Skeletal muscle satellite cell (primary cell): Measurements from ENCODE around the gene C1orf159.

Source experiments
- H3K27me3 ChIP-seq: 2 replicates; pipeline ENCODE4 v1.7.0; 2013; ENCODE audit warnings: low read length; ENCODE audit not compliant: control insufficient read depth, insufficient read depth
- H3K36me3 ChIP-seq: 2 replicates; pipeline ENCODE4 v1.7.0; 2013; ENCODE audit warnings: mild to moderate bottlenecking, control low read depth, low read length; ENCODE audit not compliant: insufficient read depth
- H3K4me1 ChIP-seq: 2 replicates; pipeline ENCODE4 v1.7.0; 2013; ENCODE audit warnings: low read length; ENCODE audit not compliant: control insufficient read depth, insufficient read depth
- H3K4me2 ChIP-seq: 2 replicates; pipeline ENCODE4 v1.7.0; 2013; ENCODE audit warnings: mild to moderate bottlenecking, low read length
- H3K4me3 ChIP-seq: 2 replicates; pipeline ENCODE4 v1.7.0; 2013; ENCODE audit warnings: low read length
- H3K9ac ChIP-seq: 2 replicates; pipeline ENCODE4 v1.7.0; 2013; ENCODE audit warnings: mild to moderate bottlenecking, low read depth, low read length, moderate library complexity
- H3K9me3 ChIP-seq: replicated peaks from 2 replicates; pipeline ENCODE4 v1.7.0; 2013; ENCODE audit warnings: mild to moderate bottlenecking, control low read depth, low read length

Gene C1orf159

GRCh38 chr1:1092149-1092855 lies 23.6 kb downstream of the C1orf159 start:
- no peak overlapping the region for H3K9ac ChIP-seq

GRCh38 chr1:1091344-1092148 lies 24.3 kb downstream of the C1orf159 start:
- Histone ChIP-seq H3K4me2 (no peak overlapping the region), H3K36me3 (no peaks in the 10 kb centered on the region), H3K9ac (no peak overlapping the region), H3K4me1 (no peaks in the 10 kb centered on the region), H3K27me3 (no peaks in the 10 kb centered on the region), H3K9me3 (no peaks in the 10 kb centered on the region), H3K4me3 (no peak overlapping the region)

More at GRCh38 chr1:1092149-1092855, 23.6 kb downstream of the C1orf159 start:
- Histone ChIP-seq H3K4me2 (no peak overlapping the region), H3K27me3 (no peaks in the 10 kb centered on the region), H3K4me3 (no peak overlapping the region), H3K9me3 (no peaks in the 10 kb centered on the region), H3K4me1 (no peaks in the 10 kb centered on the region), H3K36me3 (no peaks in the 10 kb centered on the region)

GRCh38 chr1:1090424-1091343 lies 25.2 kb downstream of the C1orf159 start:
- H3K36me3 ChIP-seq, result no peaks in the 10 kb centered on the region

GRCh38 chr1:1089731-1090423 lies 26.0 kb downstream of the C1orf159 start:
- Histone ChIP-seq H3K9ac (no peak overlapping the region), H3K27me3 (no peaks in the 10 kb centered on the region), H3K36me3 (no peaks in the 10 kb centered on the region), H3K4me3 (no peak overlapping the region), H3K4me1 (no peaks in the 10 kb centered on the region), H3K9me3 (no peaks in the 10 kb centered on the region), H3K4me2 (no peak overlapping the region)

More at GRCh38 chr1:1090424-1091343, 25.2 kb downstream of the C1orf159 start:
- Histone ChIP-seq H3K4me1 (no peaks in the 10 kb centered on the region), H3K4me3 (no peak overlapping the region), H3K27me3 (no peaks in the 10 kb centered on the region), H3K9ac (no peak overlapping the region), H3K9me3 (no peaks in the 10 kb centered on the region), H3K4me2 (no peak overlapping the region)

DNA sequence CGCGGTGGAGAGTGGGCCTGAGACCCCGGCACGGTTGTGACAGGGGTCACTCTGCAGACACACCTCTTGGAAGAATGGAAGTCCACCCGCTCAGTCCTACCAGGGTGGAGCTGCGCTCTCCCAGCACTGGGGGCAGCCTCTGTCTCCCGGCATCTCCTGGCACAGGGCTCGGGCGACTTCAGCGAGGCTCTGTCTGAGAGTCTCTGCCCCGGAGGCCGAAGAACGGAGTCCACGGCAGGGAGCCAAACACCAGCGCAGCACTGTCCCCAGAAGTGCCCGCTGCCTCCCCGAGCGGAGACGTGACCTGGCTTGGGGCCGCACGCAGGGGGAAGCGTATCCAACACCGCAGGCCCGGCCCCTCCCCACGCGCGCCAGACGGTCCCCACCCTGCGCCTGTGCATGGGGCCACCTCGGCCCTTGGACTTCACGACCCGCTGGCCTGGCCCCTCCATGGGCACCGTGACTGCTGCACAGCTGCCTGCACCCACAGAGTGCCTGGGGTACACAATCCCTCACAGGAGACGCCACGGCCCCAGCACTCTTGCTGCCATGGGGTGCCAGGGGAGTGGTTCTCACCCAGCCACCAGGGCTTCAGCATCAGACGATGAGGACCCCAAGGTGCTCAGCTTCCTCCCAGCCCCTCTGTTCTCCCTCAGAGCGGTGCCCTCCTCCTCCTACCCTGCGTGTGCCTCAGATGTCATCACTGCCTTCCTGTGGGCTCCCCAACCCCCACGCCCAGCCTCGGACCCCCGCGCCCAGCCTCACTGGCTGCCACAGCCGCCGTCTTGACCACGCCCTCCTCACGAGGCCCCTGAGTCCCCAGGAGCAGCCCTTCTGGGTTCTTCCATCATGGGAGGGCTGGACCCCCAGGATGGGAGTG lies 26.8 kb downstream of the C1orf159 start:
- H3K4me2 ChIP-seq, result no peak overlapping the region
- H3K4me3 ChIP-seq, result no peak overlapping the region
- H3K4me1 ChIP-seq, result no peaks in the 10 kb centered on the region
- H3K27me3 ChIP-seq, result no peaks in the 10 kb centered on the region
- H3K9ac ChIP-seq, result no peak overlapping the region
- no peaks in the 10 kb centered on the region for H3K36me3 ChIP-seq
- no peaks in the 10 kb centered on the region for H3K9me3 ChIP-seq

- Histone ChIP-seq H3K4me3 (no peak overlapping the region), H3K9ac (no peak overlapping the region), H3K4me2 (no peak overlapping the region), H3K9me3 (no peaks in the 10 kb centered on the region), H3K27me3 (no peaks in the 10 kb centered on the region), H3K4me1 (no peaks in the 10 kb centered on the region), H3K36me3 (no peaks in the 10 kb centered on the region)
Measured at GRCh38 chr1:1088029-1088800, 27.7 kb downstream of the C1orf159 start.

- Histone ChIP-seq H3K36me3 (no peaks in the 10 kb centered on the region), H3K9ac (no peak overlapping the region)
Measured at GRCh38 chr1:1087351-1088028, 28.4 kb downstream of the C1orf159 start.

GRCh38 chr1:1086911-1087341 lies 29.0 kb downstream of the C1orf159 start:
- Histone ChIP-seq H3K4me3 (no peak overlapping the region), H3K4me2 (no peak overlapping the region), H3K36me3 (no peaks in the 10 kb centered on the region), H3K9ac (no peak overlapping the region), H3K4me1 (no peaks in the 10 kb centered on the region), H3K9me3 (no peaks in the 10 kb centered on the region), H3K27me3 (no peaks in the 10 kb centered on the region)

More at GRCh38 chr1:1087351-1088028, 28.4 kb downstream of the C1orf159 start:
- H3K4me2 ChIP-seq, result no peak overlapping the region
- H3K4me3 ChIP-seq, result no peak overlapping the region
- H3K27me3 ChIP-seq, result no peaks in the 10 kb centered on the region
- no peaks in the 10 kb centered on the region for H3K9me3 ChIP-seq
- H3K4me1 ChIP-seq, result no peaks in the 10 kb centered on the region

GRCh38 chr1:1085911-1086841 lies 29.7 kb downstream of the C1orf159 start:
- Histone ChIP-seq H3K4me2 (no peak overlapping the region), H3K4me3 (no peak overlapping the region), H3K36me3 (no peaks in the 10 kb centered on the region), H3K27me3 (no peaks in the 10 kb centered on the region), H3K4me1 (no peaks in the 10 kb centered on the region), H3K9me3 (no peaks in the 10 kb centered on the region), H3K9ac (no peak overlapping the region)
